ENCODE results near the gene SBK2.

SBK2 gene

GRCh38 chr19:55554741-55555152, 17.8 kb upstream of the SBK2 start:
- DNase-seq (ENCODE audit: low read depth in 2 of 2): no peak

DNA sequence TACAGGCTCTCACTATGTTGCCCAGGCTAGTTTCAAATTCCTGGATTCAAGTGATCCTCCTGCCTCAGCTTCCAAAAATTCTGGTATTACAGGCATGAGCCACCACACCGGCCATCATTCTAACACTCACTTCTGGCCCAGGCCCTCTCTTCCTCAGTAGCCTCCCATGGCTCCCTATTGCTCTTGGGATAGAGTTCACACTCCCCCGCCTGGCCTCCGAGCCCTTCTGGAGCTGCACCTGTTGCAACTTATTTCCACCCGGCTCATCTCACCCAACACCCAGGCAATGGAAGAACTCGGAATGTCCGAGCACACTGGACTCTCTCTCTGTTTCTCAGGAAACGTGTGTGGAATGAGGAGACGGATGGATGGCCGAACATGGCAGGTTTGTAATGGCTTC, 17.4 kb upstream of the SBK2 start:
- DNase-seq (ENCODE audit: low read depth in 2 of 2): no peak

DNA sequence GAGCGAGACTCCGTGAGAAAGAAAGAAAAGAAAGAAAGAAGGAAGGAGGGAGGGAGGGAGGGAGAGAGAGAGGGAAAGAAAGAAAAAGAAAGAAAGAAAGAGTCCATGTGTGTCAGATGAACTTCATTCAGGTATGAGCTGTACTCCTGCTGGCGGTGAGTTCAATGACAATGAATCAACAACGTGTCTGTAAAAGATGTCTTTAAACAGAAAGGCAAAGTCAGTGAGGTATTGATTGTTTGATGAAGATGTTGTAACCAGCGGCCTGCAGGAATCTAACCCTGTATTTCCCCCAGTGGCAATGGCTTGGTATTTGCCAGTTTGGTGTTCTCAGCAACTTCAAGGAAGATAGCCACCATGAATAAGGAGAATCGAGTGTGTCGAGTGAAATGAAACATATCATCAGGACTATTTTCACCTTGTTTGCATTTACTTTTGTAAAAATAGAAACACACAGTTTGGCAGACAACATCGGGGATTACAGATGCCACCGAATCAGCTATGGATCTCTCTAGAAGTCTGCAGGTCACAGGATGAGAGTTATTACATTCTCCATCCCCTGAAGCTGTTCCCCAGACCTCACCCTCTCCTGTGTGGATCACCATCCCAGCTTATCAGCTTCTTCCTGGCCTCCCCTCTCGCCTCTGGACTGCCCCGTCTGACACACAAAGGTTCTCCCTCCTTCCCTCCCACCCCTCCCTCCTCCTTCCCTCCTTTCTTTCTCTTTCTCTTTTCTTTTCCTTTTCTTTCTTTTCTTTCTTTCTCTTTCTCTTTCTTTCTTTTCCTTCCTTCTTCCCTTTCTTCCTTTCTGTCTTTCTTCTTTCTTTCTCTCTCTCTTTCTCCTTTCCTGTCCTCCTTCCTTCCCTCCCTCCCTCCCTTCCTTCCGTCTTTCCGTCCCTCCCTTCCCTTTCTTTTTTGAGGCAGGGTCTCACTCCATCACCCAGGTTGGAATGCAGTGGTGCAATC, 16.6 kb upstream of the SBK2 start:
- DNase-seq (ENCODE audit: low read depth in 2 of 2): no peak

- DNase-seq (ENCODE audit: low read depth in 2 of 2): no peak
These were observed 15.7 kb upstream of the SBK2 start for GRCh38 chr19:55552620-55553019.

DNA sequence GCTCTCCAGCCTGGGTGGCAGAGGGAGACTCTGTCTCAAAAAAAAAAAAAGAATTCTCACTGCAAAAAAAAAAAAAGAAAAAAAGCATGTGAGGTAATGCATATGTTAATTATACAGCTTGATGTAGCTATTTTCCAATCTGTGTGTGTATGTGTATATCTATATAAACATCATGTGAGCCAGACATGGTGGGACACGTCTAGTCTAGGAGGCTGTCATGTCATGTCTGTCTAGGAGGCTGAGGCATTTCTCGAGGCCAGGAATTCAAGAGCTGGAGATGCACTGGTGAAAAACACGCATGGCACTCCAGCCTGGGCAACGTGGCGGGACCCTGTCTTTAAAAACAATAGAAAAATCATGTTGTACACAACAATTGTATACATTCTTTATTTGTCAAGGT, 15.3 kb upstream of the SBK2 start:
- no peak for DNase-seq (ENCODE audit: low read depth in 2 of 2)

GRCh38 chr19:55550321-55550650, 13.4 kb upstream of the SBK2 start:
- DNase-seq (ENCODE audit: low read depth in 2 of 2): no peak

GRCh38 chr19:55549500-55550320, 12.8 kb upstream of the SBK2 start:
- DNase-seq (ENCODE audit: low read depth in 2 of 2): no peak

DNA sequence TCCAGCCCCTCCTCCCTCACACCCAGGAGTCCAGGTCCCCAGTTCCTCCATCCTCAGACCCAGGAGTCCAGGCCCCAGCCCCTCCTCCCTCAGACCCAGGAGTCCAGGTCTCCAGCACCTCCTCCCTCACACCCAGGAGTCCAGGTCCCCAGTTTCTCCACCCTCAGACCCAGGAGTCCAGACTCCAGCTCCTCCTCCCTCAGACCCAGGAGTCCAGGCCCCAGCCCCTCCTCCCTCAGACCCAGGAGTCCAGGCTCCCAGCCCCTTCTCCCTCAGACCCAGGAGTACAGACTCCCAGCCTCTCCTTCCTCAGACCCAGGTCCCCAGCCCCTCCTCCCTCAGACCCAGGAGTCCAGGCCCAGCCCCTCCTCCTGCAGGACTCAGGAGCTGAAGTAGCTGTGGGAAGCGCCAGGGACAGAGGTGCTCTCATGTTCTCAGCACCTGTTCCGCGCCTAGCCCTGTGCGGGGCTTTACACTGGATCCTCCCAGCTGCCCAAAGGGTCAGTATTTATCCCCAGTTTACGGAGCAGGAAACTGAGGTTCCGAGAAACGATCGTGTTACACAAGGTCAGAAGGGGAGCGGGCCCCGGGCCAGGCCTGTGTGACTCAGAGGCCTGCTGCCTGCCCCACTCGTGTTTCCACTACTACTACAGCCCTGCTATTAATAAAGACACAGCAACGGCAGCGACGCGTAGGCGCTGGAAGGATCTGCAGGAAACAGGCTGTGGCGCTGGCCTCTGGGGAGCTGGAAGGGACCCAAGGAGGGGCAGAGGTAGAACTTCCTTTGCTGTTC, 10.1 kb upstream of the SBK2 start:
- DNase-seq (ENCODE audit: low read depth in 2 of 2): no peak

DNA sequence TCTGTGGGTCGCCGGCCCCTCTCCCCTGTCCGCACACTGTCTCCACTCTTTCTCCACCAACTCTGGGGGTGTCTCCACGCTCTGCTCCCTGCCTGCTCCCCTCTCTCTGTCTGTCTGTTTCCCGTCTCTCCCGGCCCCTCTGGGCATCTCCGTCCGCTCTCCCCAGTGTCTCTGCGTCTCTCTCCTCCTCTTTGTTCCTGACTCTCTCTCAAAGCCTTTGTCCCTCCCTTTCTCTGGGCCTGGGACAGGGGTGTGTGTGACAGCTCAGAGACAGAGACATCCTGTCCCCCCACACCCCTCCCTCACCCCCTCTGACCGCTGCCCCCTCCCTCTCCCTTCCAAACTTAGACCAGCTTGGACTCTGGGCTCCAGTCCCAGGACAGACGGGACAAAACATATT, 9.1 kb upstream of the SBK2 start:
- no peak for DNase-seq (ENCODE audit: low read depth in 2 of 2)

DNA sequence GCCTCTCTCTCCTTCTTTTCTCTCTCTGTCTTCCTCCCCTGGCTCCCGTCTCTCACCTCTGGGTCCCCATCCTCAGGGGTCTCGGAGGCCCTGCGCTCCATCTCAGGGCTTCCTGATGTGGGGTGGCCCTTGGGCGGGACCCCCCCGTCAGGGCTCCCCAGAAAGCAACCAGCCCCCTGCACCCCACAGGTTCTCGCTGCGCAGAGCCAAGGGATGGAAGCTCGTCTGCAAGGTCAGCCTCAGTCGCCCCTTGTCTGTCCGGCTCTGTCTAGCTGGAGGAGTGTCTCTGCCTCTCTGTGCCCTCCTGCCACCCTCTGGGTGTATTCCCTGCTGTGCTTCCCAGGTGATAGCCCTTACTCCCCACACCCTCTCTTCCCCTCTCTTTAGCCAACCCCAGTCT, 8.5 kb upstream of the SBK2 start, which contains the start of gene SBK3:
SBK3 (minus strand) TSS at position 101 of the 400 bp plus-strand sequence; CDS start at position 101, 0 bp downstream.
- DNase-seq (ENCODE audit: low read depth in 2 of 2): no peak

DNA sequence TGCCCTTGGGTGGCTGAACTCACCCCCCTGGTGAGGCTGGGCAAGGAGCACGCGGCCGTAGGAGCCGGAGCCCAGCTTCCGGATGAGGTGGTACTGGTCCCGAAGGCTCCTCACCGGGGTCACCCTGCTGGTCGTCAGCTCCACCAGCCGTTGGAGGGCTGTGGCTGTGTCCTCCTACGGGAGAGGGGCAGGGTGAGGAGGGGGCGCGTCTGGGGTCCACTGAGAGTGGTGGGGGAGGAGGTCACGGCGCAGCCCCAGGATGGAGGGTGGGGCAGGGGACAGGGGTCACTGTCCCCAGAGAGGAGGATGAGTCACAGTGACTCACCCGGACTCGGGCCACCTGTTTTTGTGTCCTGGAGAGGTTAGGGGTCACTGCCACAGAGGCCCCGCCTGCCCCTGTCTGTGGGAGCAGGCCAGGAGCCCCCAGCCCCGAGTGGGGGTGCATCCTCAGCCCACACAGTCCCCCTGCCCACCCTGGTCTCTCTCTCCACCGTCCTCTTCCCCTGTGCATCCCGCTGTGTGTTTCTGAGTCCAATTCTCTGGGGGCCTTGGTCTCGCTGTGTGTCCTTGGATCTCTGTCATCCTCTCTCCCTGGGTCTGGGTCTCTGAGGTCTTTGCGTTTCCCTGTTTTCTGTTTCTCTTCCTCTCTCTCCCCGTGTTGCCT, 8.0 kb upstream of the SBK2 start:
- no peak for DNase-seq (ENCODE audit: low read depth in 2 of 2)

- no peak for DNase-seq (ENCODE audit: low read depth in 2 of 2)
These were observed 7.1 kb upstream of the SBK2 start for GRCh38 chr19:55544014-55544413.

DNA sequence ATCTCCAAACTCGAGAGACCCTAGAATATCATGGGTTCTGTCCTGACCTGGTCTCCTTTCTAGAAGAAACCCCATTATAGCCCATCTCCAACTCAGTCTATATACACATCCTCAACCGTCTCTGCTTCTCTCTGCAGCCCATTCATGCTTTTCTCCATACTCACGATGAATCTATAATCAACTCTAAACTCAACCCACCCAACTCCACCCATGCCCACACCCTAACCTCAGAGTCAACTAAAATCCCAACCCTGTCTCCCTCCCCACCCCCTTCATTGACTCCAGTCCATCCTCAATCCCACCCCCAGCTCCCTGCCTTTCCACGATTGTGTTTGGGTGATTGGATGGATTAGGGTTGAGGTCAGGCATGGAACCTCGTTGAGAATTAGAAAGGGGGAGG, 6.6 kb upstream of the SBK2 start:
- DNase-seq (ENCODE audit: low read depth in 2 of 2): no peak

- DNase-seq (ENCODE audit: low read depth in 2 of 2): no peak
These were observed 5.4 kb upstream of the SBK2 start for GRCh38 chr19:55542292-55542855.

DNA sequence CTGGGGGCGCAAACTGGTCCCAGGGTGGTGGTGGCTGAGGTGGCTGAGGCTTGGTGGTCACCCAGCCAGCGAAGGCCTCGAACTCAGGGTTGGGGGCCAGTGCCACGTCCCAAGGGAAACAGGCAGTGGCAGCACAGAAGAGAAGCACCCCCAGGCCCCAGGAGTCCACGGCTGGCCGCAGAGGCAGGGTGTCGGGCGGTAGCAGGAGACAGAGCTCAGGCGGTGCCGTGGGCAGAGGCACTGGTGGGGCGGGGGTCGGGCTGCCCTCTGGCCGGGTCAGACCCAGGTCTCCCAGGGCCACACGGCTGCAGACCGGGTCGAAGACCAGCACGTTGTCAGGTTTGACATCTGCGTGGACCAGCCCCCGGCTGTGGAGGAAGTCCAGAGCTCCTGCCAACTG, 4.2 kb upstream of the SBK2 start:
- no peak for DNase-seq (ENCODE audit: low read depth in 2 of 2)

DNA sequence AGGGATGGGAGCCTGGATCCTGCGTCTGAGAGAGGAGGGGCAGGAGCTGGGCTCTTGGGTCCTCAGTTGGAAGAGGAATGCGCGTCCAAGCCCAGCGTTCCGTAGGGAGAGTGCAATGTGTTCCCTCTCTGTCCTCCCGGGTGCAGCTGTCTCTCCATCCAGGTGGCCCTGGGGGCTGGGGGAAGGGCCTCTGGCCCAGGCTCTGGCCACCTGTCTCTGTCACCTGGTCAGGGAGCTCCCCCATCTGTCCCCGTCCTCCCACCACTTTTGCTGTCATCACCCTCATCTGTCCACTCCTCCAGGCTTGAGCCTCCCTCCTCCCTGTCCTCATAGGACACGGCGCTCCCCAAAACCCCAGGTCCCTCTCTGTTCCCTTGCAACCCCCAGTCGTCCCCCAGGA, 3.7 kb upstream of the SBK2 start:
- DNase-seq (ENCODE audit: low read depth in 2 of 2): no peak

GRCh38 chr19:55539090-55539984, 2.4 kb upstream of the SBK2 start:
- no peak for DNase-seq (ENCODE audit: low read depth in 2 of 2)

DNA sequence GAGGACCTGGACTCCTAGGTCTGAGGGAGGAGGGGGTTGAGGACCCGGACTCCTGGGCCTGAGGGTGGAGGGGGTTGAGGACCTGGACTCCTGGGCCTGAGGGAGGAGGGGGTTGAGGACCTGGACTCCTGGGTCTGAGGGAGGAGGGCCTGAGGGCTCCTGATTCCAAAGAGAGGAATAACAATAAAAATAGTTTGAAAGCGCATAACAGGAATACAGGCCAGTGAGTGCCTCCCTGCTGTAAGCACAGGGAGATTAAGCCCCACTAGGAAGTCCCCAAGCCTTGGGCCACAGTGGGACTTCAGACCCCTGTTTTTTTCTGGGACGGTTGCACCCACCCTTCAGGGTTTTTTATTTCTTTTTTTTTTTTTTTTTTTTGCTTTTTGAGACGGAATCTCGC, 1.2 kb upstream of the SBK2 start:
- no peak for DNase-seq (ENCODE audit: low read depth in 2 of 2)

- no peak for DNase-seq (ENCODE audit: low read depth in 2 of 2)
These were observed 793 bp upstream of the SBK2 start for GRCh38 chr19:55537741-55538111.

DNA sequence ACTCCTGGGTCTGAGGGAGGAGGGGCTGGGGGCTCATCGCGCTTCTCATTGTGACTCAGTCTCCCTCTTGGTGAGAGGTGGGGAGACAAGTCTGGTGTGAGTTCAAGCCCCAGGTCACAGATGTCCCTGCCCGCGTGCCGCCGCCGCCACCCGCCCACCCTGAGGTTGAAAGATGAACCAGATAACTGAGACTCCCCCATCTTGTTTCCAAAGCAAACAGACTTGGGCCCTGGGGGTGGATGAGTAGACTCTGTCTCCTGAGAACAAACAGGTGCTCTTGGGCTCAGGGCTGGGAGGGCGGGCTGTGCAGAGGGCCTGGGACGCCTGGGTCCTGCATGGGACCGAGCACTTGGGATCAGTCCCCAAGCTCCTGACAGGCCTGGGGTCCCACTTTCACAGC, 567 bp downstream of the SBK2 start:
- no peak for DNase-seq (ENCODE audit: low read depth in 2 of 2)
